Liver (tissue), 9 donors: ENCODE data around the gene PTMS. TPM values are rescaled to one million over a fixed set of nuclear protein-coding genes. Genes with fewer than 3 reads are reported as not detected.

ENCODE experiments used
- DNase-seq: peaks from one replicate; pipeline ENCODE4 v3.0.0-alpha.2; 2017; ENCODE audit warnings: low spot score
- H3K27ac ChIP-seq, 2 donors: one replicate each; pipeline ENCODE4 v1.7.0; 2013; ENCODE audit warnings: inconsistent platforms in 2 of 2, low read length in 2 of 2, control low read depth in 1 of 2, low read depth in 1 of 2, mild to moderate bottlenecking in 1 of 2
- H3K27me3 ChIP-seq, 4 donors: one replicate each; pipeline versions ENCODE4 v1.6.1 to v1.7.0; 2013; ENCODE audit warnings: low read length in 3 of 4, inconsistent platforms in 1 of 4, mild to moderate bottlenecking in 1 of 4, moderate library complexity in 1 of 4; ENCODE audit not compliant: control insufficient read depth in 4 of 4, insufficient read depth in 4 of 4
- H3K36me3 ChIP-seq, 4 donors: one replicate each; pipeline versions ENCODE4 v1.6.1 to v1.7.0; 2013; ENCODE audit warnings: low read length in 3 of 4, mild to moderate bottlenecking in 3 of 4, low read depth in 1 of 4, moderate library complexity in 1 of 4; ENCODE audit not compliant: control insufficient read depth in 4 of 4, insufficient read depth in 3 of 4
- H3K4me1 ChIP-seq, 4 donors: one replicate each; pipeline versions ENCODE4 v1.6.1 to v1.7.0; 2013; ENCODE audit warnings: low read length in 3 of 4, mild to moderate bottlenecking in 3 of 4, moderate library complexity in 1 of 4; ENCODE audit not compliant: control insufficient read depth in 4 of 4, insufficient read depth in 4 of 4
- H3K4me3 ChIP-seq, 3 donors: one replicate each; pipeline versions ENCODE4 v1.6.1 to v1.7.0; 2013; ENCODE audit warnings: low read length in 3 of 3, control low read depth in 1 of 3, low read depth in 1 of 3, mild to moderate bottlenecking in 1 of 3
- H3K9ac ChIP-seq, 2 donors: one replicate each; pipeline ENCODE4 v1.7.0; 2013; ENCODE audit warnings: low read length in 2 of 2, mild to moderate bottlenecking in 2 of 2, moderate library complexity in 2 of 2, control low read depth in 1 of 2, low read depth in 1 of 2
- H3K9me3 ChIP-seq, 4 donors: one replicate each; pipeline versions ENCODE4 v1.6.1 to v1.7.0; 2013; ENCODE audit warnings: low read length in 3 of 4; ENCODE audit not compliant: control insufficient read depth in 4 of 4
- ATF3 ChIP-seq: IDR thresholded peaks from 2 replicates; pipeline ENCODE4 v1.6.1; 2016; ENCODE audit warnings: antibody characterized with exemption
- CTCF ChIP-seq: fragments of 150-350 bp; IDR thresholded peaks from 2 replicates; pipeline ENCODE4 v1.5.1; 2017; ENCODE audit warnings: improper control_type of control experiment, low read depth, low read length; ENCODE audit not compliant: missing input control
- EGR1 ChIP-seq, 2 donors: IDR thresholded peaks; 2 replicates each; pipeline ENCODE4 v1.6.1; 2016 to 2018; ENCODE audit warnings: antibody characterized with exemption in 2 of 2, low read depth in 2 of 2
- FOXA1 ChIP-seq: IDR thresholded peaks from 2 replicates; pipeline ENCODE4 v1.6.1; 2016; ENCODE audit warnings: antibody characterized with exemption
- FOXA2 ChIP-seq: IDR thresholded peaks from 2 replicates; pipeline ENCODE4 v1.6.1; 2016; ENCODE audit warnings: antibody characterized with exemption
- GABPA ChIP-seq, 2 donors: IDR thresholded peaks in 1 of 2; conservative IDR thresholded peaks in 1 of 2; 2 replicates each; pipeline ENCODE4 v1.6.1; 2016; ENCODE audit warnings: antibody characterized with exemption in 2 of 2, mild to moderate bottlenecking in 1 of 2, moderate library complexity in 1 of 2
- HNF4A ChIP-seq, 2 donors: conservative IDR thresholded peaks; 2 replicates each; pipeline ENCODE4 v1.6.1; 2016; ENCODE audit warnings: antibody characterized with exemption in 2 of 2, mild to moderate bottlenecking in 2 of 2
- HNF4G ChIP-seq: IDR thresholded peaks from 2 replicates; pipeline ENCODE4 v1.6.1; 2016; ENCODE audit warnings: antibody characterized with exemption
- JUND ChIP-seq, 2 donors: IDR thresholded peaks; 2 replicates each; pipeline ENCODE4 v1.6.1; 2016; ENCODE audit warnings: antibody characterized with exemption in 2 of 2
- MAX ChIP-seq: IDR thresholded peaks from 2 replicates; pipeline ENCODE4 v1.6.1; 2016; ENCODE audit warnings: antibody characterized with exemption
- NR2F2 ChIP-seq: IDR thresholded peaks from 2 replicates; pipeline ENCODE4 v1.6.1; 2016; ENCODE audit warnings: antibody characterized with exemption
- RAD21 ChIP-seq, 2 donors: IDR thresholded peaks; 2 replicates each; pipeline ENCODE4 v1.6.1; 2016; ENCODE audit warnings: antibody characterized with exemption in 2 of 2, mild to moderate bottlenecking in 2 of 2
- REST ChIP-seq: IDR thresholded peaks from 2 replicates; pipeline ENCODE4 v1.6.1; 2016; ENCODE audit warnings: antibody characterized with exemption, mild to moderate bottlenecking
- RXRA ChIP-seq, 2 donors: IDR thresholded peaks; 2 replicates each; pipeline ENCODE4 v1.6.1; 2017 to 2018; ENCODE audit warnings: antibody characterized with exemption in 2 of 2, mild to moderate bottlenecking in 1 of 2
- SP1 ChIP-seq: IDR thresholded peaks from 2 replicates; pipeline ENCODE4 v1.6.1; 2018; ENCODE audit warnings: antibody characterized with exemption, mild to moderate bottlenecking
- TAF1 ChIP-seq: conservative IDR thresholded peaks from 2 replicates; pipeline ENCODE4 v1.6.1; 2016; ENCODE audit warnings: antibody characterized with exemption, mild to moderate bottlenecking
- YY1 ChIP-seq: IDR thresholded peaks from 2 replicates; pipeline ENCODE4 v1.6.1; 2016; ENCODE audit warnings: antibody characterized with exemption, mild to moderate bottlenecking
- ZBTB33 ChIP-seq: IDR thresholded peaks from 2 replicates; pipeline ENCODE4 v1.6.1; 2016; ENCODE audit warnings: antibody characterized with exemption
- WGBS: extraction: QIAGEN DNeasy Blood & Tissue Kit; methylation state at CpG from one replicate; pipeline ENCODE4 v1.1.7; 2013; 5-methylcytosine and 5-hydroxymethylcytosine counted together
- polyA plus RNA-seq, 2 donors: library from polyadenylated mRNA; stranded (reverse) in 1 of 2; unstranded in 1 of 2; fragments of 200-250 nt in 1 of 2; fragments of >200 nt in 1 of 2; fragmentation: Nextera tagmentation in 1 of 2; extraction: Ambion mirVana in 1 of 2; gene quantifications; one replicate each; pipeline versions ENCODE4 v1.2.1 to v1.2.3, GENCODE V29; 2013 to 2015
- total RNA-seq, 2 donors: library from RNA; depleted of rRNA; stranded (reverse); fragments of >200 nt; gene quantifications; one replicate each; pipeline ENCODE4 v1.2.3, GENCODE V29; 2014
- donor health status: healthy.
- donor health status: healthy.
- donor health status: healthy.
- donor health status: healthy.
- donor health status: healthy.

The PTMS gene
- total and polyA plus RNA-seq, 4 donors: 26.3 to 261 (median 104) TPM

GRCh38 chr12:6767353-6768319 lies 1.5 kb downstream of the PTMS start:
- Histone ChIP-seq H3K4me3 (peak overlapping the region; percentile 84 to 97 (median 86)), H3K9ac (peak overlapping the region; percentile 68 to 94), H3K36me3 (peaks cover 0 to 6% (median 4%) of the 10 kb centered on the region in 4 donors), H3K27ac (peak overlapping the region; percentile 88 to 93), H3K4me1 (peaks cover 14 to 73% (median 50%) of the 10 kb centered on the region in 4 donors), H3K9me3 (no peaks in the 10 kb centered on the region), H3K27me3 (no peaks in the 10 kb centered on the region)
- WGBS: 12% methylated on average over 44 of the region's 44 CpGs
- TF ChIP-seq HNF4G (peak; percentile 91), FOXA2 (no peak), REST (peak; percentile 81), JUND (IDR thresholded peaks at IDR 0.05) (peak; percentile 72 to 73), YY1 (peak; percentile 88), MAX (peak; percentile 74), EGR1 (IDR thresholded peaks at IDR 0.05; ENCODE audit: low read depth in 2 of 2) (peak in 1 of 2 donors; percentile 53), CTCF (no peak), ATF3 (peak; percentile 59), RAD21 (IDR thresholded peaks at IDR 0.05) (peak; percentile 47 to 62), HNF4A (conservative IDR thresholded peaks at IDR 0.05) (peak; percentile 97 to 98), FOXA1 (peak; percentile 50), SP1 (peak; percentile 96), GABPA (IDR thresholded peaks at IDR 0.05 in 1 of 2, conservative IDR thresholded peaks at IDR 0.05 in 1 of 2) (no peak), TAF1 (peak; percentile 93), ZBTB33 (peak; percentile 69), NR2F2 (peak; percentile 89), RXRA (IDR thresholded peaks at IDR 0.05) (peak; percentile 100)
- DNase-seq: no peak
